Measurements from ENCODE around the gene CAMK4. TPM values are rescaled to one million over a fixed set of nuclear protein-coding genes. Genes with fewer than 3 reads are reported as not detected.

CAMK4 gene
- total and polyA plus RNA-seq, 5 donors from 2014 or later = 85.3 to 167 (median 106) TPM

DNA sequence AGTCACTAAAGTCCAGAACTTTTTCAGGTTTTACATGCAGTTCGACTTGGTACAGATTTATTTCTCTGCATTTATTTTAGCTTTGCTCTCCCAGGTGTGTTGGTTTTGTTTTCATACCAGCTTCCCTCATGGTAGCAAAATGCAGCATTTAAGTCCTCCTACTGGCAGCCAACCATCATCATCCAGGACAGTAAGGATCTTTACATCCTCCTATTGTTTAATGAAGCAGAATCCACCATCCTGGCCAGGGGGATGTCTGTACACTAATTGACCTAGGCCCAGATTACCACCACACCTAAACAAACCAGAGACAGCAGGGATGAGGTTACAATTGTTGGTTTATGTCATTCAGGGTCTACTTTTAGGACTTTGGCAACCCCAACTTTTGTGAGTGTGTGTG, 22.3 kb downstream of the CAMK4 start:
- ATAC-seq (ENCODE audit: low read depth in 2 of 2) (no peak), DNase-seq (no peak)
- peak overlapping the region; percentile 31 for H3K27ac ChIP-seq (ENCODE audit: insufficient read depth, low read length, poor library complexity, severe bottlenecking)
- H3K4me1 ChIP-seq (ENCODE audit: control insufficient read depth, insufficient read depth, low read length, poor library complexity, severe bottlenecking) = peaks cover 51% of the 10 kb centered on the region
- H3K27me3 ChIP-seq (ENCODE audit: control insufficient read depth, insufficient read depth, low read length) = no peaks in the 10 kb centered on the region
- peaks cover 27% of the 10 kb centered on the region for H3K36me3 Mint-ChIP-seq
- H3K27me3 Mint-ChIP-seq = no peaks in the 10 kb centered on the region
- peaks cover 51 to 85% (median 66%) of the 10 kb centered on the region in 4 donors for H3K4me1 Mint-ChIP-seq
- peak overlapping the region in 1 of 3 donors; percentile 48 for H3K27ac Mint-ChIP-seq
- peaks cover 41% of the 10 kb centered on the region for H3K36me3 ChIP-seq (ENCODE audit: control insufficient read depth, insufficient read depth, low read length)
- H3K4me3 ChIP-seq (ENCODE audit: low read depth, low read length) = peak overlapping the region; percentile 49
- H3K9me3 ChIP-seq (ENCODE audit: control insufficient read depth in 2 of 2, low read length in 2 of 2) = no peaks in the 10 kb centered on the region
- no peaks in the 10 kb centered on the region for H3K9me3 Mint-ChIP-seq
- H3K4me3 Mint-ChIP-seq = peak overlapping the region in 2 of 4 donors; percentile 10 to 11

DNA sequence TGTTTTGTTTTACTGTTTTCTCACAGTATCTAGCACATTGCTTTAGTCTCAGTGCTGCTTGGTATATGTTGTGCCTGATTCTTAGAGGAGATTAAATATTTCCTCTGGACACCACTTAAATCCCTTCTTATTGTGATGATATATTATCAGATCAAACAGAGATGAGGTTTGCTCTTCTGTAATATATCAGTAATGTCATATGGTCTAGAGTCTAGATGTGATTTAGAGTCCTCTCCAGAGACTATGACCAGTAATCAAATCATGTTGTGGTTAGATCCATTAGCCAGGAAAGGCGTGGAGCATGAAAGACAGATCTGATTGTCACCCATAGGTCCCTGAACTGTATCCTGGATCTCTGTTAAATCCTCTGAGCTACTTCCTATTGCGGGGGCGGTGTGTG, 24.4 kb downstream of the CAMK4 start:
- no peak overlapping the region for H3K4me3 ChIP-seq (ENCODE audit: low read depth, low read length)
- H3K27ac ChIP-seq (ENCODE audit: insufficient read depth, low read length, poor library complexity, severe bottlenecking) = no peak overlapping the region
- peak overlapping the region in 2 of 3 donors; percentile 67 to 82 for H3K27ac Mint-ChIP-seq
- H3K4me3 Mint-ChIP-seq = peak overlapping the region in 2 of 4 donors; percentile 29 to 53
- DNase-seq = no peak
- H3K36me3 Mint-ChIP-seq = peaks cover 13% of the 10 kb centered on the region
- no peaks in the 10 kb centered on the region for H3K9me3 ChIP-seq (ENCODE audit: control insufficient read depth in 2 of 2, low read length in 2 of 2)
- no peaks in the 10 kb centered on the region for H3K9me3 Mint-ChIP-seq
- no peak for ATAC-seq (ENCODE audit: low read depth in 2 of 2)
- H3K4me1 ChIP-seq (ENCODE audit: control insufficient read depth, insufficient read depth, low read length, poor library complexity, severe bottlenecking) = peaks cover 57% of the 10 kb centered on the region
- H3K36me3 ChIP-seq (ENCODE audit: control insufficient read depth, insufficient read depth, low read length) = peaks cover 24% of the 10 kb centered on the region
- no peaks in the 10 kb centered on the region for H3K27me3 ChIP-seq (ENCODE audit: control insufficient read depth, insufficient read depth, low read length)
- H3K27me3 Mint-ChIP-seq = no peaks in the 10 kb centered on the region
- H3K4me1 Mint-ChIP-seq = peaks cover 62 to 86% (median 71%) of the 10 kb centered on the region in 4 donors

DNA sequence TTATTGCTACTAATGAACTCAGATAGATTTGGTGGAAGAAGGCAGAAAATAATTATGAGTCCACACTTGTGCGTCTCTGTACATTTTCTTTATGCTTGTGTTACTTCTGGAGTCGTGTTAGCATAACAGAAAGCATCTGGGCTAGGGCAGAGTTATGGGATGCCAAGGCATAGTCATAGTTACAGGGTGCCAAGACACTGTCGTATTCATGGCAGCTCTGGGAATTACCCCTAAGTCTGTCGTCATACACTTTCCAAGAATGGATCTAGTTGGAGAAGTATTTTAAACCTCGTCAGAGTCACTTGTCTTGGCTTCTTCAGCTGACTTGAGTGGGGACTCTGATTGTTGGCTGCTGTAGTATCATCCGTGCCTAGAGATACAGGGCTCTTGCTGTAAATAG, 27.7 kb downstream of the CAMK4 start:
- no peaks in the 10 kb centered on the region for H3K27me3 Mint-ChIP-seq
- H3K4me3 ChIP-seq (ENCODE audit: low read depth, low read length) = peak overlapping the region; percentile 72
- H3K36me3 ChIP-seq (ENCODE audit: control insufficient read depth, insufficient read depth, low read length) = no peaks in the 10 kb centered on the region
- peak overlapping the region; percentile 34 for H3K27ac ChIP-seq (ENCODE audit: insufficient read depth, low read length, poor library complexity, severe bottlenecking)
- no peaks in the 10 kb centered on the region for H3K9me3 Mint-ChIP-seq
- H3K4me1 ChIP-seq (ENCODE audit: control insufficient read depth, insufficient read depth, low read length, poor library complexity, severe bottlenecking) = peaks cover 79% of the 10 kb centered on the region
- H3K27ac Mint-ChIP-seq = peak overlapping the region; percentile 88 to 93 (median 88)
- peak overlapping the region; percentile 37 to 79 (median 71) for H3K4me3 Mint-ChIP-seq
- H3K9me3 ChIP-seq (ENCODE audit: control insufficient read depth in 2 of 2, low read length in 2 of 2) = peaks cover 0 to 2% of the 10 kb centered on the region in 2 experiments
- DNase-seq = no peak
- H3K36me3 Mint-ChIP-seq = peaks cover 16% of the 10 kb centered on the region
- ATAC-seq (ENCODE audit: low read depth in 2 of 2) = no peak
- H3K4me1 Mint-ChIP-seq = peaks cover 58 to 86% (median 74%) of the 10 kb centered on the region in 4 donors
- H3K27me3 ChIP-seq (ENCODE audit: control insufficient read depth, insufficient read depth, low read length) = no peaks in the 10 kb centered on the region

DNA sequence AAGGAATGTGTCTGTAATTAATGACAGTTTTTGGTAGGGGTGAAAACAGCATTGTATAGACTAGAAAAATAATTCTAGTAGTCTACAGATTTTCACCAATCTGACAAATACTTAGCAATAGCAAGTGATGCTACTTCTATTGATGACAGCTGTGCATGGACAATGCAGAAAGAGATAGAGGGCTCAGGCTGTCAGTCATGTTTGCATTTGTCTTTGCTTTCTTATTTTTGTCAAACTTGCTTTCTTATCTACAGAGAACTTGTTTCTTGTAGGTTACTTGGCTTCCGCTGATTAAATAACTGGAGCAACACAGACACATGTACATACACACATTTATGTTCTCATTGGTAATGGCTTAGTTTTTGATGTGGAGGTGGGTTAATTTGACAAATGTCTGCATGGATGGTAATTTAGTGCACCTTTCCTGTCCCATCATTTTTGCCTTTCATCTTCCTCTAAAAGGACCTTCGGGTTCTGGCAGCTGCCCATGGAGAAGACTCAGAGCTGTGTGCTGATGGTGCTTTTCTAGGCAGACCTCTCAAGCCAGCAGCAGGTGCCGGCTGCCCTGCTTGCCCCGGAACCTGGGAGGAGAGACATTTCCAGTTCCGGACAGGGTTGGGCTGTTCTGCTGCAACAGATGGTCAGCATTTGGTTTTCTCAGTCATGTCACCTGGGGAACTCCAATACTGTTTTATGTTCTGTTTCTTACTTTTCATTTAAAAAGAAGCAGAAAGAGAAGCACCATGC, 28.8 kb downstream of the CAMK4 start:
- H3K4me1 ChIP-seq (ENCODE audit: control insufficient read depth, insufficient read depth, low read length, poor library complexity, severe bottlenecking) = peaks cover 79% of the 10 kb centered on the region
- ATAC-seq (ENCODE audit: low read depth in 2 of 2) = peak; percentile 21 to 49
- no peaks in the 10 kb centered on the region for H3K27me3 ChIP-seq (ENCODE audit: control insufficient read depth, insufficient read depth, low read length)
- peaks cover 18% of the 10 kb centered on the region for H3K36me3 Mint-ChIP-seq
- H3K4me3 Mint-ChIP-seq = peak overlapping the region; percentile 55 to 79 (median 70)
- peak overlapping the region; percentile 88 to 93 (median 88) for H3K27ac Mint-ChIP-seq
- no peaks in the 10 kb centered on the region for H3K27me3 Mint-ChIP-seq
- peak in 2 of 3 donors; percentile 39 to 49 for DNase-seq
- H3K36me3 ChIP-seq (ENCODE audit: control insufficient read depth, insufficient read depth, low read length) = no peaks in the 10 kb centered on the region
- peak overlapping the region; percentile 77 for H3K27ac ChIP-seq (ENCODE audit: insufficient read depth, low read length, poor library complexity, severe bottlenecking)
- H3K9me3 ChIP-seq (ENCODE audit: control insufficient read depth in 2 of 2, low read length in 2 of 2) = peaks cover 0 to 7% of the 10 kb centered on the region in 2 experiments
- H3K9me3 Mint-ChIP-seq = peaks cover 0 to 5% (median 0%) of the 10 kb centered on the region in 7 donors
- peak overlapping the region; percentile 72 for H3K4me3 ChIP-seq (ENCODE audit: low read depth, low read length)
- peaks cover 55 to 91% (median 73%) of the 10 kb centered on the region in 4 donors for H3K4me1 Mint-ChIP-seq

DNA sequence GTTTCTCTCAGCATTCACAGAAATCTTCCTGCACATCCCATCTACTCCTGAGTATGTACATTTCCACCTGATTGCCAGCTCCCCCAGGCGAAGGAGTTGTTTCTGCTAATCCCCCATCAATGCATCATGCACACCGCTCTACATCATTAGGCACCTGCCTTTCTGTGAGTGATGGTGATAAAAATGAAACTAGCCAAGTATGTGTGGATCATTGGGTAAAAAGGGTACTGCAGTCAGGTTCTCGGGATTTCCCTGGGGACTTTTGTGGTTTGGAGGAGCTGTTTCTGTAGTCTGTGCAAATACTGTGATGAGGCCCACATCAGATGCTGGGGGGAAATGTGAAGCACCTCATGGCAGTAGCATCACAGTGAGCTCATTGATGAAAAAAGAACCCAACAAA, 30.4 kb downstream of the CAMK4 start:
- Mint-ChIP-seq H3K4me3 (peak overlapping the region; percentile 56 to 90 (median 77)), H3K9me3 (peaks cover 0 to 5% (median 0%) of the 10 kb centered on the region in 7 donors), H3K4me1 (peaks cover 48 to 91% (median 75%) of the 10 kb centered on the region in 4 donors), H3K27me3 (no peaks in the 10 kb centered on the region), H3K27ac (peak overlapping the region; percentile 61 to 71 (median 67)), H3K36me3 (peaks cover 18% of the 10 kb centered on the region)
- Histone ChIP-seq H3K27me3 (ENCODE audit: control insufficient read depth, insufficient read depth, low read length) (no peaks in the 10 kb centered on the region), H3K27ac (ENCODE audit: insufficient read depth, low read length, poor library complexity, severe bottlenecking) (peak overlapping the region; percentile 77), H3K4me1 (ENCODE audit: control insufficient read depth, insufficient read depth, low read length, poor library complexity, severe bottlenecking) (peaks cover 71% of the 10 kb centered on the region), H3K9me3 (ENCODE audit: control insufficient read depth in 2 of 2, low read length in 2 of 2) (peaks cover 0 to 7% of the 10 kb centered on the region in 2 experiments), H3K4me3 (ENCODE audit: low read depth, low read length) (peak overlapping the region; percentile 61), H3K36me3 (ENCODE audit: control insufficient read depth, insufficient read depth, low read length) (no peaks in the 10 kb centered on the region)
- DNase-seq (peak; percentile 33 to 65 (median 54)), ATAC-seq (ENCODE audit: low read depth in 2 of 2) (peak; percentile 43 to 50)

DNA sequence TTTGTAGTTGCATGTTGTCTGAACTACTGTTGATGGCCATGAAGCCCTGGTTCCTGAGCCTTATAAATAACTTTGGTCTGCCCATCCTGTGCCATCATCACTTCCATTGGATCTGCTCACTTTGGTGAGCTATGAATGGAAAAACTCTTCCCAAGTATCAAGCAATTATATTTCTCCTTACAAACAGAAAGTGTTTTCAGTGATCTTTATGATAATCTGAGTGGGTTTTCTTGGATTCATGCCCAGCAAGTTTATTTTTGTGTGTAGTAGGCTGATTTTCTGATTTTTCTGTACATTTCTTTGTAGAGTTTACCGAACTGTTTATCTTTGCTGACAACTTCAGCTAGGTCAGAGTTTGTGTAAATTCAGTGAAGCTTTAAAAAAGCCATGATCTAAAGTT, 31.0 kb downstream of the CAMK4 start:
- Mint-ChIP-seq H3K27me3 (no peaks in the 10 kb centered on the region), H3K4me1 (peaks cover 44 to 86% (median 72%) of the 10 kb centered on the region in 4 donors), H3K9me3 (peaks cover 0 to 5% (median 0%) of the 10 kb centered on the region in 7 donors), H3K4me3 (peak overlapping the region; percentile 56 to 90 (median 72)), H3K27ac (peak overlapping the region; percentile 68 to 94 (median 71)), H3K36me3 (peaks cover 18% of the 10 kb centered on the region)
- H3K27ac ChIP-seq (ENCODE audit: insufficient read depth, low read length, poor library complexity, severe bottlenecking) = peak overlapping the region; percentile 77
- peaks cover 68% of the 10 kb centered on the region for H3K4me1 ChIP-seq (ENCODE audit: control insufficient read depth, insufficient read depth, low read length, poor library complexity, severe bottlenecking)
- ATAC-seq (ENCODE audit: low read depth in 2 of 2) (no peak), DNase-seq (no peak)
- peaks cover 0 to 7% of the 10 kb centered on the region in 2 experiments for H3K9me3 ChIP-seq (ENCODE audit: control insufficient read depth in 2 of 2, low read length in 2 of 2)
- H3K4me3 ChIP-seq (ENCODE audit: low read depth, low read length) = peak overlapping the region; percentile 61
- H3K27me3 ChIP-seq (ENCODE audit: control insufficient read depth, insufficient read depth, low read length) = no peaks in the 10 kb centered on the region
- no peaks in the 10 kb centered on the region for H3K36me3 ChIP-seq (ENCODE audit: control insufficient read depth, insufficient read depth, low read length)

DNA sequence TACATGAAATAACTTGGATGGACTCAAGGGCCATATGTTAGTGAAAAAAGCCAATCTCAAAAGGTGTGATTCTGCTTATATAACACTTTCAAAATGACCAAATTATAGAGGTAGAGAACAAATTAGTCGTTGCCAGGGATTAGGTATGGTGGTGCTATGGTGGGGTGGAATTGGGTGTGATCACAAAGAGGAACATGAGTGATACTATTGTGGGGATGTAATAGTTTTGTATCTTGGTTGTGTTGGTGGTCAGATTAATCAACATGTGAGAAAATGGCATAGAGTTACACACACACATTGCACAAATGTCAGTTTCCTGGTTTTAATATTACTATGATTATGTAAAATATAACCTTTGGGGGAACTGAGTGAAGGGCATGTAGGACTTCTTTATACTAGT, 31.9 kb downstream of the CAMK4 start:
- peaks cover 62% of the 10 kb centered on the region for H3K4me1 ChIP-seq (ENCODE audit: control insufficient read depth, insufficient read depth, low read length, poor library complexity, severe bottlenecking)
- H3K36me3 Mint-ChIP-seq = peaks cover 13% of the 10 kb centered on the region
- H3K4me3 ChIP-seq (ENCODE audit: low read depth, low read length) = peak overlapping the region; percentile 61
- H3K27ac Mint-ChIP-seq = peak overlapping the region; percentile 71 to 94 (median 78)
- H3K9me3 Mint-ChIP-seq = peaks cover 0 to 5% (median 0%) of the 10 kb centered on the region in 7 donors
- H3K4me1 Mint-ChIP-seq = peaks cover 34 to 76% (median 62%) of the 10 kb centered on the region in 4 donors
- H3K36me3 ChIP-seq (ENCODE audit: control insufficient read depth, insufficient read depth, low read length) = no peaks in the 10 kb centered on the region
- no peaks in the 10 kb centered on the region for H3K27me3 Mint-ChIP-seq
- ATAC-seq (ENCODE audit: low read depth in 2 of 2) (no peak), DNase-seq (no peak)
- H3K4me3 Mint-ChIP-seq = peak overlapping the region in 3 of 4 donors; percentile 5 to 56 (median 33)
- H3K9me3 ChIP-seq (ENCODE audit: control insufficient read depth in 2 of 2, low read length in 2 of 2) = peaks cover 0 to 7% of the 10 kb centered on the region in 2 experiments
- H3K27me3 ChIP-seq (ENCODE audit: control insufficient read depth, insufficient read depth, low read length) = no peaks in the 10 kb centered on the region
- H3K27ac ChIP-seq (ENCODE audit: insufficient read depth, low read length, poor library complexity, severe bottlenecking) = peak overlapping the region; percentile 77
